Panc1 (cell line): ENCODE data around the gene MMAB. TPM values are rescaled to one million over a fixed set of nuclear protein-coding genes. Genes with fewer than 3 reads are reported as not detected.

Source experiments
- ATAC-seq: fragments of 200-7000 bp; cut with Tn5 transposase; 2 replicates; pipeline ENCODE4 v1.9.1; 2020; ENCODE audit warnings: mild to moderate bottlenecking, moderate library complexity
- BruUV-seq: library from RNA; stranded (reverse); fragments of 400-500 nt; replicated peaks from 2 replicates; lab custom pipeline; 2021; lab: Mats Ljungman, UMichigan
- CTCF ChIA-PET: fragments of 300-600 bp; sonication (Branson Sonifier 250); formaldehyde crosslinking; loops from one replicate; lab custom pipeline; 2022; ENCODE audit warnings: antibody characterized with exemption; lab: Charles Lee
- POLR2A ChIA-PET: fragments of 300-600 bp; sonication (Branson Sonifier 250); formaldehyde crosslinking; loops from one replicate; lab custom pipeline; 2022; ENCODE audit warnings: antibody characterized with exemption; lab: Charles Lee
- DNase-seq: peaks from one replicate; pipeline ENCODE4 v3.0.0-alpha.2; 2010; ENCODE audit warnings: low read depth, low spot score
- H3K27ac ChIP-seq: 2 replicates; pipeline ENCODE4 v1.5.1; 2011; ENCODE audit warnings: mild to moderate bottlenecking, low read length, inconsistent platforms
- H3K27me3 ChIP-seq: fragments of 200-500 bp; sonication (Bioruptor generic); 2 replicates; pipeline ENCODE4 v1.6.0; 2014; ENCODE audit warnings: low read length, inconsistent platforms; ENCODE audit not compliant: control insufficient read depth, insufficient read depth
- H3K36me3 ChIP-seq: fragments of 200-500 bp; sonication (Bioruptor generic); 2 replicates; pipeline ENCODE4 v1.5.1; 2014; ENCODE audit warnings: inconsistent platforms, mild to moderate bottlenecking, low read length, moderate library complexity; ENCODE audit not compliant: control insufficient read depth, insufficient read depth
- H3K4me1 ChIP-seq: 2 replicates; pipeline ENCODE4 v1.5.1; 2011; ENCODE audit warnings: inconsistent platforms, mild to moderate bottlenecking, low read length, moderate library complexity; ENCODE audit not compliant: control insufficient read depth, insufficient read depth
- H3K4me3 ChIP-seq, 2 experiments: 2 replicates each; pipeline ENCODE4 v1.5.1; 2011 to 2012; ENCODE audit warnings: low read depth in 2 of 2, low read length in 2 of 2, mild to moderate bottlenecking in 2 of 2, inconsistent platforms in 1 of 2, moderate library complexity in 1 of 2
- H3K9me3 ChIP-seq: fragments of 200-500 bp; sonication (Bioruptor generic); 2 replicates; pipeline ENCODE4 v1.5.1; 2014; ENCODE audit warnings: low read depth, mild to moderate bottlenecking, inconsistent platforms, low read length, moderate library complexity; ENCODE audit not compliant: control insufficient read depth, insufficient read depth
- POLR2AphosphoS5 ChIP-seq: IDR thresholded peaks from 2 replicates; pipeline ENCODE4 v1.6.1; 2012; ENCODE audit warnings: mild to moderate bottlenecking, low read depth, low read length, moderate library complexity
- SIN3A ChIP-seq: IDR thresholded peaks from 2 replicates; pipeline ENCODE4 v1.6.1; 2012; ENCODE audit warnings: low read depth, mild to moderate bottlenecking, low read length, moderate library complexity, borderline replicate concordance; ENCODE audit not compliant: insufficient read depth
- TCF7L2 ChIP-seq: IDR thresholded peaks from 2 replicates; pipeline ENCODE4 v1.6.1; 2011; ENCODE audit warnings: mild to moderate bottlenecking, low read depth, low read length, inconsistent platforms
- in situ Hi-C: cut with HindIII; loops from 2 replicates; pipeline ENCODE4 v1.10.0; 2016; ENCODE audit warnings: low sequenced_read_pairs, low pct_unique_long_range_greater_than_20kb
- intact Hi-C: fragments of 100-400 bp; cut with micrococcal nuclease; formaldehyde crosslinking; loops from one replicate; pipeline ENCODE4 v1.10.0; 2022; ENCODE audit not compliant: unreplicated experiment
- total RNA-seq: library from RNA; stranded (reverse); gene quantifications from one replicate; pipeline ENCODE4 v1.2.1, GENCODE V29; 2021; ENCODE audit not compliant: unreplicated experiment
- TF ChIP-seq, protein P1 (sequence below), 2 experiments: IDR thresholded peaks; 2 replicates each; pipeline ENCODE4 v1.6.1; 2011 to 2012; ENCODE audit warnings: low read depth in 2 of 2, control low read depth in 1 of 2, low read length in 1 of 2, mild to moderate bottlenecking in 1 of 2, moderate library complexity in 1 of 2; ENCODE audit not compliant: insufficient read depth in 1 of 2
- TF ChIP-seq, protein P2 (sequence below): fragments of 450-650 bp; IDR thresholded peaks from 2 replicates; pipeline ENCODE4 v1.5.1; 2017; ENCODE audit warnings: mild to moderate bottlenecking

The MMAB gene
- total RNA-seq, 1 experiment from 2014 or later = 58.6 TPM

- TF ChIP-seq, protein P1, sequence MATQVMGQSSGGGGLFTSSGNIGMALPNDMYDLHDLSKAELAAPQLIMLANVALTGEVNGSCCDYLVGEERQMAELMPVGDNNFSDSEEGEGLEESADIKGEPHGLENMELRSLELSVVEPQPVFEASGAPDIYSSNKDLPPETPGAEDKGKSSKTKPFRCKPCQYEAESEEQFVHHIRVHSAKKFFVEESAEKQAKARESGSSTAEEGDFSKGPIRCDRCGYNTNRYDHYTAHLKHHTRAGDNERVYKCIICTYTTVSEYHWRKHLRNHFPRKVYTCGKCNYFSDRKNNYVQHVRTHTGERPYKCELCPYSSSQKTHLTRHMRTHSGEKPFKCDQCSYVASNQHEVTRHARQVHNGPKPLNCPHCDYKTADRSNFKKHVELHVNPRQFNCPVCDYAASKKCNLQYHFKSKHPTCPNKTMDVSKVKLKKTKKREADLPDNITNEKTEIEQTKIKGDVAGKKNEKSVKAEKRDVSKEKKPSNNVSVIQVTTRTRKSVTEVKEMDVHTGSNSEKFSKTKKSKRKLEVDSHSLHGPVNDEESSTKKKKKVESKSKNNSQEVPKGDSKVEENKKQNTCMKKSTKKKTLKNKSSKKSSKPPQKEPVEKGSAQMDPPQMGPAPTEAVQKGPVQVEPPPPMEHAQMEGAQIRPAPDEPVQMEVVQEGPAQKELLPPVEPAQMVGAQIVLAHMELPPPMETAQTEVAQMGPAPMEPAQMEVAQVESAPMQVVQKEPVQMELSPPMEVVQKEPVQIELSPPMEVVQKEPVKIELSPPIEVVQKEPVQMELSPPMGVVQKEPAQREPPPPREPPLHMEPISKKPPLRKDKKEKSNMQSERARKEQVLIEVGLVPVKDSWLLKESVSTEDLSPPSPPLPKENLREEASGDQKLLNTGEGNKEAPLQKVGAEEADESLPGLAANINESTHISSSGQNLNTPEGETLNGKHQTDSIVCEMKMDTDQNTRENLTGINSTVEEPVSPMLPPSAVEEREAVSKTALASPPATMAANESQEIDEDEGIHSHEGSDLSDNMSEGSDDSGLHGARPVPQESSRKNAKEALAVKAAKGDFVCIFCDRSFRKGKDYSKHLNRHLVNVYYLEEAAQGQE (IDR thresholded peaks at IDR 0.05; ENCODE audit: insufficient read depth in 1 of 2, low read depth in 2 of 2, low read length in 1 of 2) = no peak
- TF ChIP-seq SIN3A = no peak
- no peak for TF ChIP-seq POLR2AphosphoS5
- no peak for TF ChIP-seq TCF7L2
- TF ChIP-seq, protein P2, sequence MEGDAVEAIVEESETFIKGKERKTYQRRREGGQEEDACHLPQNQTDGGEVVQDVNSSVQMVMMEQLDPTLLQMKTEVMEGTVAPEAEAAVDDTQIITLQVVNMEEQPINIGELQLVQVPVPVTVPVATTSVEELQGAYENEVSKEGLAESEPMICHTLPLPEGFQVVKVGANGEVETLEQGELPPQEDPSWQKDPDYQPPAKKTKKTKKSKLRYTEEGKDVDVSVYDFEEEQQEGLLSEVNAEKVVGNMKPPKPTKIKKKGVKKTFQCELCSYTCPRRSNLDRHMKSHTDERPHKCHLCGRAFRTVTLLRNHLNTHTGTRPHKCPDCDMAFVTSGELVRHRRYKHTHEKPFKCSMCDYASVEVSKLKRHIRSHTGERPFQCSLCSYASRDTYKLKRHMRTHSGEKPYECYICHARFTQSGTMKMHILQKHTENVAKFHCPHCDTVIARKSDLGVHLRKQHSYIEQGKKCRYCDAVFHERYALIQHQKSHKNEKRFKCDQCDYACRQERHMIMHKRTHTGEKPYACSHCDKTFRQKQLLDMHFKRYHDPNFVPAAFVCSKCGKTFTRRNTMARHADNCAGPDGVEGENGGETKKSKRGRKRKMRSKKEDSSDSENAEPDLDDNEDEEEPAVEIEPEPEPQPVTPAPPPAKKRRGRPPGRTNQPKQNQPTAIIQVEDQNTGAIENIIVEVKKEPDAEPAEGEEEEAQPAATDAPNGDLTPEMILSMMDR = no peak
- ATAC-seq (no peak), DNase-seq (no peak)
- intact Hi-C loops (no loop called here), in situ Hi-C loops (no loop called here)
- POLR2A ChIA-PET = no interaction called here
- CTCF ChIA-PET = interaction anchor here (0.6 kb wide), 1 partner anchor 8 kb away, joined by 3 read pairs; no protein-coding TSS in a partner anchor
- Histone ChIP-seq H3K9me3 (no peaks in the 10 kb centered on the region), H3K4me1 (no peaks in the 10 kb centered on the region), H3K36me3 (no peaks in the 10 kb centered on the region), H3K27me3 (peaks cover 14% of the 10 kb centered on the region), H3K4me3 (no peak overlapping the region), H3K27ac (no peak overlapping the region)
- BruUV-seq = no TSS peak
Observed at GRCh38 chr12:109553483-109553882, 19.8 kb downstream of the MMAB start.

- DNase-seq (no peak), ATAC-seq (no peak)
- Histone ChIP-seq H3K27me3 (peaks cover 14% of the 10 kb centered on the region), H3K27ac (no peak overlapping the region), H3K36me3 (no peaks in the 10 kb centered on the region), H3K4me3 (no peak overlapping the region), H3K9me3 (no peaks in the 10 kb centered on the region), H3K4me1 (no peaks in the 10 kb centered on the region)
- BruUV-seq = no TSS peak
- TF ChIP-seq, protein P1 (IDR thresholded peaks at IDR 0.05; ENCODE audit: insufficient read depth in 1 of 2, low read depth in 2 of 2, low read length in 1 of 2) = no peak
- no peak for TF ChIP-seq SIN3A
- TF ChIP-seq, protein P2 = no peak
- in situ Hi-C loops = no loop called here
- ChIA-PET CTCF (no interaction called here), POLR2A (no interaction called here)
- intact Hi-C loops = no loop called here
Observed at GRCh38 chr12:109552971-109553370, 20.3 kb downstream of the MMAB start.
